Measurements from ENCODE around the gene THAP7.

THAP7 gene

GRCh38 chr22:20998411-20999336 is 3.2 kb downstream of the THAP7 start:
- no peak for DNase-seq (ENCODE audit: low read depth, low spot score)
- no peak for TF ChIP-seq CTCF (IDR thresholded peaks at IDR 0.05; ENCODE audit: low read depth, low read length)
- no peak overlapping the region for H3K4me3 ChIP-seq (ENCODE audit: low read depth, low read length)
- in situ Hi-C loops (cut with HindIII; ENCODE audit: low sequenced_read_pairs): no loop called here

- no peak for DNase-seq (ENCODE audit: low read depth, low spot score)
- no peak for TF ChIP-seq CTCF (IDR thresholded peaks at IDR 0.05; ENCODE audit: low read depth, low read length)
- in situ Hi-C loops (cut with HindIII; ENCODE audit: low sequenced_read_pairs): no loop called here
- H3K4me3 ChIP-seq (ENCODE audit: low read depth, low read length): no peak overlapping the region
Observed at GRCh38 chr22:20997536-20998257, 4.2 kb downstream of the THAP7 start.

- TF ChIP-seq CTCF (IDR thresholded peaks at IDR 0.05; ENCODE audit: low read depth, low read length): no peak
- no peak for DNase-seq (ENCODE audit: low read depth, low spot score)
- in situ Hi-C loops (cut with HindIII; ENCODE audit: low sequenced_read_pairs): no loop called here
- H3K4me3 ChIP-seq (ENCODE audit: low read depth, low read length): no peak overlapping the region
Observed at GRCh38 chr22:20996598-20997535, 5.1 kb downstream of the THAP7 start.

- in situ Hi-C loops (cut with HindIII; ENCODE audit: low sequenced_read_pairs): no loop called here
- TF ChIP-seq CTCF (IDR thresholded peaks at IDR 0.05; ENCODE audit: low read depth, low read length): no peak
Observed at GRCh38 chr22:20996031-20996410, 5.9 kb downstream of the THAP7 start.

GRCh38 chr22:20995329-20996030 is 6.4 kb downstream of the THAP7 start:
- in situ Hi-C loops (cut with HindIII; ENCODE audit: low sequenced_read_pairs): no loop called here
- no peak for DNase-seq (ENCODE audit: low read depth, low spot score)
- TF ChIP-seq CTCF (IDR thresholded peaks at IDR 0.05; ENCODE audit: low read depth, low read length): no peak
- H3K4me3 ChIP-seq (ENCODE audit: low read depth, low read length): no peak overlapping the region

More at GRCh38 chr22:20996031-20996410, 5.9 kb downstream of the THAP7 start:
- DNase-seq (ENCODE audit: low read depth, low spot score): no peak
- no peak overlapping the region for H3K4me3 ChIP-seq (ENCODE audit: low read depth, low read length)

Measured in astrocyte of the spinal cord (primary cell).